Measurements from ENCODE around the gene NDST1.
A peak's percentile ranks its signal among the peaks of the same experiment; 100 is the strongest.
"Not testable (repeated sequence)": the region's sequence is repeated elsewhere in the genome, so short reads cannot be mapped to it uniquely, and the experiment has no call there.

NDST1 gene

DNA sequence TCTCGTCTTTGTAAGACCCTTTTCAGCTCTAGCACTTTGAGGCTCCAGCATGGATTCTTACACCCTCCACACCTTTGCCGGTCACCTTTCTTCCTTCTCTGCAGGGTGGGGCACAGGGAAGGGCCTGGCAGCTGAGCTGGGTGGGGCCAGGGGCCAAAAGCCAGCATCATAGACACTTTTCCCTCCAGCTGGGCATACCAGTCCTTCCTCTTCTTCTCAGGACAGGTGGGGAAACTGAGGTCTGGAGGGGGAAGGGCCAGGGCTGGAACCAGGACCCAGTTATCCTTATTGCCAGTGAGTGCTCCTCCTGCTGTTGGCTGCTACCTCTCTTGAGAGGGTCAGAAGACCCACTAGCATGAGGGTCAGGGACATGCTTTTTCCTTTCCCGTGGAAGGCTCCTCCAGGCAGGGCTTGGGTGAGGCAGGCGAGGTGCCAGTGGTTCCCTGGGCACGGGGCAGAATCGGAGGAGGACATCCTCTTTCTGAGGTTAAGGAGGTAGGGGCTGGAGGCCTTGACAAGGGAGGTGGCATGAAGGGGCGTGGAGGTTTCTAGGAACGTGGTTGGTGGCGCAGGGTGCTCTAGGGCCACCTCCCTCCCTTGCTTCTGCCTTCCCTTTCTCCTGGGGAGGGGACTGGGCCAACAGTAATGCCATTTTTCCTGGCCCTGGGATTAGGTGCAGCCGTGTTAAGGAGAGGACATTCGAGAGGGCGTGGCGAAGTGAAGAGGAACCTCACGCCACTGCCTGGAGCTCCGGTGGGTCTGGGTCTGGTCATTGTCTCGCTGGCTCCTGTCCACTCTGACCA is at the start of gene NDST1:
TSS of gene NDST1 (plus strand) at position 658 of the 803 bp plus-strand sequence. CDS start 13,124 bp downstream, outside the sequence.
- Histone ChIP-seq H3K27ac (ENCODE audit: low read depth, low read length) (no peak within 1 kb of the TSS), H3K36me3 (ENCODE audit: insufficient read depth, low read length) (no peaks in the 10 kb centered on the region), H3K4me3 (ENCODE audit: low read depth, low read length) (no peak within 1 kb of the TSS), H3K27me3 (ENCODE audit: insufficient read depth, low read length) (no peaks in the 10 kb centered on the region), H3K79me2 (ENCODE audit: control insufficient read depth, insufficient read depth, low read length, unreplicated experiment) (peaks cover 89% of the 10 kb centered on the region), H2AFZ (ENCODE audit: low read length, unreplicated experiment) (no peak within 1 kb of the TSS), H3K4me1 (ENCODE audit: control insufficient read depth, insufficient read depth, low read length, unreplicated experiment) (peaks cover 40% of the 10 kb centered on the region)

DNA sequence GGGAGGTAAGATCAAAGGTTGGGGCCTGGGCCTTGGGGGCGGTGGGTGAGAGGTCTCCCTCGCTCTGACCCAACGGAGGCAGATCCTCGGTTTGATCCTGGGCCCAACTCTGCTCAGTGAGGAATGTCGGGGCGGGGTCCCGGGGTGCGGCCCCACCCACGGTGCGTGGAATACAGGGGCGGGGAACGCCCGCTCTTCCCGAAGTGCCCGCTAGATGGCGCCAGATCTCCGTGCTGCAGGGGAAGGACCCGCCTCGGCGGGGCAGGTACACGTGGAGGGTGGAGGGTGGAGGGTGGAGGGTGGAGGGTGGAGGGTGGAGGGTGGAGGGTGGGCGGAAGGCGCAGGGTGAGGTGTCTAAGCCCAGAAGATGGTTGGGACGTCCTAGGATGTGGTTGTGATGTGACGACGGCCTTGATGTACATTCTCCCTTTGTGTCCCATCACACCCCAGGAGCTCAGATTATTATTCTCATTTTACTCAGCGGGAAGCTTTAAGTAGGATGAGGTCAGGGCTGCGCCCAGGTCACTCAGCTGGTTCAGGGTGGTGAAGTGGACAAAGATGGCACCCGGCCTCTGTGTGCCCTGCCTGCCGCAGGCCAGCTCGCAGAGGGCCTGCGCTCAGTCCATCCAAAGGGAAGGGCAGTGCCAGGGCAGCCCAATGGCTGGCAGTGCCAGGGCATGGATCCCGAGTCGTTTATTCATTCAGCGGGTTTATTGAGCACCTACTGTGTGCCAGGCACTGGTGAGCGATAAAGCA is 49.0 kb upstream of the NDST1 start:
- Histone ChIP-seq H3K79me2 (ENCODE audit: control insufficient read depth, insufficient read depth, low read length, unreplicated experiment) (no peaks in the 10 kb centered on the region), H3K4me1 (ENCODE audit: control insufficient read depth, insufficient read depth, low read length, unreplicated experiment) (peaks cover 6% of the 10 kb centered on the region), H2AFZ (ENCODE audit: low read length, unreplicated experiment) (no peak overlapping the region), H3K36me3 (ENCODE audit: insufficient read depth, low read length) (no peaks in the 10 kb centered on the region), H3K27me3 (ENCODE audit: insufficient read depth, low read length) (no peaks in the 10 kb centered on the region), H3K4me3 (ENCODE audit: low read depth, low read length) (peak overlapping the region; percentile 25; the same call in 1 of the 2 replicates), H3K27ac (ENCODE audit: low read depth, low read length) (no peak overlapping the region)

DNA sequence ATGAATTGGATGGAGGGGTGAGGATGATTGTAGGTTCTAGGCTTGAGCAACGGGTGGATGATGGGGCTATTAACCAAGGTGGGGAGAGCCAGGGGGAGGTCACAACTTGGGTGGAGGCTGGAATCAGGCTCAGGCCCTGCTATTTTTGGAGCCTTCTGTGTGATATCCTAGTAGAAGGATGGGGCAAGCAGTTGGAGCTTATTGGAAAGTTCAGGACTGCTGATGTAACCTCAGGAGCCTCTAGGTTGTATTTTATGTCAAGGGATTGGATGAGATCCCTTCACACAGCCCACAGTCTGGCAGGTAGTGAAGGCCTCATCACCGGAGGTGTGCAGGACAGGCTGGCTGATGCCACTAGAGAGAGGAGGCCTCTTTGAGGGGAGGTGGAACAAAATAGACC is 47.1 kb upstream of the NDST1 start:
- Histone ChIP-seq H2AFZ (ENCODE audit: low read length, unreplicated experiment) (no peak overlapping the region), H3K27ac (ENCODE audit: low read depth, low read length) (no peak overlapping the region), H3K4me1 (ENCODE audit: control insufficient read depth, insufficient read depth, low read length, unreplicated experiment) (peaks cover 13% of the 10 kb centered on the region)

DNA sequence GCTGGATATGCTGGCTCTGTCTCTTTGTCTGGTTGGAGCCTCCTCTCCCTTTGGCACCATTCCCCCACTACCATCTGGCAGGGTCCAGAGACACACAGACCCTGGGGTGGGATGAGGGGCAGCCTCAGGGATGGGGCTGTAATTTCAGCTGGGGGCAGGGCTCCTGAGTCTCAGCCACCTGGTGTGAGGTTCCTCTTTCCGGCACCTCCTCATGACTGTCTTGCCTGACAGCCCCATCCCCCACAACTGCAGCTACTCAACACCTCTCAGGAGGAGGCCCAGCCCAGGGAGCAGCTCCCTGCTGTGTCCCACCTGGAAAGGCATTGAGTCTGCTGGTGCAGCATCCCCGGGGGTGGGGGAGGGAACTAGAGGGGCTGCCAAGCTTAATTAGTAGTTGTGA is 46.7 kb upstream of the NDST1 start:
- Histone ChIP-seq H3K4me3 (ENCODE audit: low read depth, low read length) (no peak overlapping the region), H3K4me1 (ENCODE audit: control insufficient read depth, insufficient read depth, low read length, unreplicated experiment) (peaks cover 13% of the 10 kb centered on the region), H3K79me2 (ENCODE audit: control insufficient read depth, insufficient read depth, low read length, unreplicated experiment) (no peaks in the 10 kb centered on the region), H2AFZ (ENCODE audit: low read length, unreplicated experiment) (no peak overlapping the region), H3K36me3 (ENCODE audit: insufficient read depth, low read length) (no peaks in the 10 kb centered on the region), H3K27me3 (ENCODE audit: insufficient read depth, low read length) (no peaks in the 10 kb centered on the region), H3K27ac (ENCODE audit: low read depth, low read length) (no peak overlapping the region)

More for the DNA sequence above, 47.1 kb upstream of the NDST1 start:
- H3K36me3 ChIP-seq (ENCODE audit: insufficient read depth, low read length): no peaks in the 10 kb centered on the region
- no peaks in the 10 kb centered on the region for H3K27me3 ChIP-seq (ENCODE audit: insufficient read depth, low read length)
- H3K79me2 ChIP-seq (ENCODE audit: control insufficient read depth, insufficient read depth, low read length, unreplicated experiment): no peaks in the 10 kb centered on the region
- no peak overlapping the region for H3K4me3 ChIP-seq (ENCODE audit: low read depth, low read length)

DNA sequence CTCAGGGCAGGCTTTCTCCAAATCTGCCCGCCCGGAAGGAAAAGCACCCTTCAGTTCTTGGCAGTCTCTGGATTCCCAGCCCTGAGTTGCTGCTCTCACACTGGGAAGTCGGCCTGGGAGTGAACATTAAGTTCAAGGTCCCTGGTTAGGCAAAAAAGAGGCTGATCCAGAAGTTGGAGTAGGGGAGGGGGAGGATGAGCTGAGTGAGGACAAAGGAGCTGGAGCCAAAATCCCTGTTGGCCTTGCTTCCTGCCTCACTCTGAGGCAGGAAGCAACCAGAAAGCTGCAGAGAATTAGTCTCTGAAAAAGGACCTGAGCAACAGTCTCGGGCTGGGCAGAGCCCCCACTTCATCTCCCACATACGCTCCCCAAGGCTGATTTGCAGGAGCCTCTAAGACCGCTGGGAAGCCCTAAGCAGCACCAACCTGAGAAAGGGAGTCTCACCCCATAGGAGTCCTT is 43.3 kb upstream of the NDST1 start:
- Histone ChIP-seq H3K4me3 (ENCODE audit: low read depth, low read length) (no peak overlapping the region), H3K27me3 (ENCODE audit: insufficient read depth, low read length) (no peaks in the 10 kb centered on the region), H3K4me1 (ENCODE audit: control insufficient read depth, insufficient read depth, low read length, unreplicated experiment) (peaks cover 14% of the 10 kb centered on the region), H3K27ac (ENCODE audit: low read depth, low read length) (no peak overlapping the region), H3K36me3 (ENCODE audit: insufficient read depth, low read length) (no peaks in the 10 kb centered on the region), H2AFZ (ENCODE audit: low read length, unreplicated experiment) (peak overlapping the region; percentile 88), H3K79me2 (ENCODE audit: control insufficient read depth, insufficient read depth, low read length, unreplicated experiment) (no peaks in the 10 kb centered on the region)

DNA sequence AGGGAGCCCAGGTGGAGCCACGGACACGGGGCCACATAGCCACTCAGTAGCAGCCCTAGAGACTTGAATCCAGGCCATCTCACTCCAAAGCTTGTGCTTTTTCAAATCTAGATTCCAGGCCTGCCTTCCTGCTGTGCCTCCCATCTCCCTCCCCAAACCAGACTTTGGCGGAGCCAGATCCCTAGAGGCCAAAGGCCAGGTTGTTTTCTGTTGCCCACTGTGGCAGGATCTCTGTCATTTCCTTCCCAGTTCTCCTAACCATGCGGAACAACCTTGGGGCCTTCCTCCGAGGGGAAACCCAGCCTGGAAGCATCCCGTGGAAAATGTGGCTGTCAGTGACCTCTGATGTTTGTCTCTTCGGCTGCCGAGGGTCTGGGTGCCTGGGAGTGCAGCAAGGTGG is 42.0 kb upstream of the NDST1 start:
- no peak overlapping the region for H3K4me3 ChIP-seq (ENCODE audit: low read depth, low read length)
- H3K36me3 ChIP-seq (ENCODE audit: insufficient read depth, low read length): no peaks in the 10 kb centered on the region
- H3K27me3 ChIP-seq (ENCODE audit: insufficient read depth, low read length): no peaks in the 10 kb centered on the region
- H3K4me1 ChIP-seq (ENCODE audit: control insufficient read depth, insufficient read depth, low read length, unreplicated experiment): peaks cover 13% of the 10 kb centered on the region
- no peaks in the 10 kb centered on the region for H3K79me2 ChIP-seq (ENCODE audit: control insufficient read depth, insufficient read depth, low read length, unreplicated experiment)
- no peak overlapping the region for H3K27ac ChIP-seq (ENCODE audit: low read depth, low read length)
- H2AFZ ChIP-seq (ENCODE audit: low read length, unreplicated experiment): no peak overlapping the region

DNA sequence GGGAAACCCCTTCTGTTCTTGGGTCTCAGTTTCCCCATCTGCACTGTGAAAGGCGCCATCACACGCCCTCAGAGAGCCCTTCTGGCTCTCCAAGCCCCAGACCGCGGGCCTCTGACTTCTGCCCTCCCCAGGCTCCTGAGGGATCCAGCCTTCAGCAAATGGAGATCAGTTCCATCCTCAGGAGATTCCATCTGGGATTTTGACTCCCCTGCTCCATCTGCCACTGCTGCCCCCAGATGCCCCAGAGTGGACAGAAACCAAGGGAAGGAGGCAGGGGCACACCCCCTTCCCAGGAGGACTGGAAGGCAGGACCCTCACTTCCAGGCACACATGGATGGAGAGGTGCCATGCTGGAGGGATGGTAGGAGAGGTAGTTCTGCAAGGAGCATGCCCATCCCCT is 39.7 kb upstream of the NDST1 start:
- Histone ChIP-seq H3K27ac (ENCODE audit: low read depth, low read length) (no peak overlapping the region), H3K4me3 (ENCODE audit: low read depth, low read length) (no peak overlapping the region), H3K36me3 (ENCODE audit: insufficient read depth, low read length) (no peaks in the 10 kb centered on the region), H3K4me1 (ENCODE audit: control insufficient read depth, insufficient read depth, low read length, unreplicated experiment) (peaks cover 24% of the 10 kb centered on the region), H3K27me3 (ENCODE audit: insufficient read depth, low read length) (no peaks in the 10 kb centered on the region), H2AFZ (ENCODE audit: low read length, unreplicated experiment) (no peak overlapping the region), H3K79me2 (ENCODE audit: control insufficient read depth, insufficient read depth, low read length, unreplicated experiment) (no peaks in the 10 kb centered on the region)

DNA sequence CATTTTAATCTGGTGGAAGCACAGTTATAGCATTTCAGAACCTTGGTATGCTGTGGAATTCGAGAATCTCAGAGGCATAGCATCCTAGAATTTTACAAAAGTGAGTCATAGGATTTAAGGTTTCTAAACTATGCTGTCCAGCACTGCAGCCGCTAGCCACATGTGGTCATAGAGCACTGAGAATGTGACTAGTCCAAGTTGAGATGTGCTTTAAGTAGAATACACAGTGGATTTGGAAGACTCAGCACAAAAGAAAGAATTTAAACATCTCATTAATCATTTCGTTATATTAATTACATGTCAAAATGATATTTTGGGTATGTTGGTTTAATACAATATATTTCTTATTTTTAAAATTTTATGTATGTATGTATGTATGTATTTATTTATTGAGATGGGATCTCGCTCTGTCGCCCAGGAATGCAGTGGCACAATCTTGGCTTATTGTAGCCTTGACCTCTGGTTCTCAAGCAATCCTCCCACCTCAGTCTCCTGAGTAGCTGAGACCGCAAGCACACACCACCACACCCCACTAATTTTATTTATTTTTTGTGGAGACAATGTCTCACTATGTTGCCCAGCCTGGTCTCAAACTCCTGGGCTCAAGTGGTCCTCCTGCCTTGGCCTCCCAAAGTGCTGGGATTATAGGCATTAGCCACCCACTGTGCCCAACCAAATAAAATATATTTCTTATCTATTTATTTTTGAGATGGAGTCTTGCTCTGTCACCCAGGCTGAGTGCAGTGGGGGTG is 38.0 kb upstream of the NDST1 start:
- peak overlapping the region; percentile 63 for H3K27ac ChIP-seq (ENCODE audit: low read depth, low read length)

DNA sequence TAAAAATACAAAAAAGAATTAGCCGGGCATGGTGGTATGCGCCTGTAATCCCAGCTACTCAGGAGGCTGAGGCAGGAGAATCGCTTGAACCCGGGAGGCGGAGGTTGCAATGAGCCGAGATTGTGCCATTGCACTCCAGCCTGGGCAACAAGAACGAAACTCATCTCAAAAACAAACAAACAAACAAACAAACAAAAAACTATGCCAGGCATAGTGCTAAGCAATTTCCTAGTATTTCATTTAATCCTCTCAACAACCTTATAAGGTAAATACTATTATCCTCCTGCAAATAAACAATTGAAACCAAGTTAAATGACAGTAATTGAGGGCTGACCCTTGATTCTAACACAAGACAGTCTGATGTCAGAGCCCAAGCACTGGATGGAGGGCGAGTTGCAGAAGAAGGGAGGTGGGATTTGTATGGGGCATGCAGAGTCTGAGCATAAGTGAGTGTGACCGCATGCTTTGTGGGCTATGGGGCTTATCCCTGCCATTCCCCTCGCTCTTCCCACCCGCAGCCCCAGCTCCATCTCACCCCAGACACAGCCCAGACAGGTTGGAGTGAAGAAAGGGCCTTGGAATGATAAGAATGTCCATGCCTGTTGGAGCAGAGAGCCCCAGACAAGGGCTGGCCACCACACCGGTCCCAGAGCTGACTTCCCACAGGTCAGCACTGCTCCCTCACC is 34.1 kb upstream of the NDST1 start:
- H3K36me3 ChIP-seq (ENCODE audit: insufficient read depth, low read length): no peaks in the 10 kb centered on the region
- no peak overlapping the region for H2AFZ ChIP-seq (ENCODE audit: low read length, unreplicated experiment)
- peak overlapping the region; percentile 79; the same call in 1 of the 2 replicates for H3K27ac ChIP-seq (ENCODE audit: low read depth, low read length)
- H3K4me3 ChIP-seq (ENCODE audit: low read depth, low read length): no peak overlapping the region
- no peaks in the 10 kb centered on the region for H3K79me2 ChIP-seq (ENCODE audit: control insufficient read depth, insufficient read depth, low read length, unreplicated experiment)
- no peaks in the 10 kb centered on the region for H3K27me3 ChIP-seq (ENCODE audit: insufficient read depth, low read length)
- peaks cover 33% of the 10 kb centered on the region for H3K4me1 ChIP-seq (ENCODE audit: control insufficient read depth, insufficient read depth, low read length, unreplicated experiment)

More for the DNA sequence above, 38.0 kb upstream of the NDST1 start:
- no peaks in the 10 kb centered on the region for H3K79me2 ChIP-seq (ENCODE audit: control insufficient read depth, insufficient read depth, low read length, unreplicated experiment)
- peaks cover 29% of the 10 kb centered on the region for H3K4me1 ChIP-seq (ENCODE audit: control insufficient read depth, insufficient read depth, low read length, unreplicated experiment)
- H3K36me3 ChIP-seq (ENCODE audit: insufficient read depth, low read length): no peaks in the 10 kb centered on the region
- no peak overlapping the region for H2AFZ ChIP-seq (ENCODE audit: low read length, unreplicated experiment)
- no peak overlapping the region for H3K4me3 ChIP-seq (ENCODE audit: low read depth, low read length)
- no peaks in the 10 kb centered on the region for H3K27me3 ChIP-seq (ENCODE audit: insufficient read depth, low read length)

DNA sequence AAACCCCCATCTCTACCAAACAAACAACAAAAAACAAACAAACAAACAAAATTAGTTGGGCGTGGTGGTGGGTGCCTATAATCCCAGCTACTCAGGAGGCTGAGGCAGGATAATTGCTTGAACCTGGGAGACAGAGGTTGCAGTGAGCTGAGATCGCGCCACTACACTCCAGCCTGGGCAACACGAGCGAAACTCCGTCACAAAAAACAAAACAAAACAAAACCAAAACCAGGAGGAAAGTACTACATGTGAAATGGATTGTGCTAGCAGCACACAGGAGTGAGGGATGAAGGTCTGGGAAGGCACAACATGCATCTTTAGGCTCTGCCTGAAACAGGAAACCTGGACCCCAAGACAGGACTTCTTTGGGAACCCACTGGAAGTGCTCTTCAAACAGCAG is 31.4 kb upstream of the NDST1 start:
- H3K27me3 ChIP-seq (ENCODE audit: insufficient read depth, low read length); H3K27ac ChIP-seq (ENCODE audit: low read depth, low read length); H3K4me3 ChIP-seq (ENCODE audit: low read depth, low read length); H3K36me3 ChIP-seq (ENCODE audit: insufficient read depth, low read length); H2AFZ ChIP-seq (ENCODE audit: low read length, unreplicated experiment); H3K79me2 ChIP-seq (ENCODE audit: control insufficient read depth, insufficient read depth, low read length, unreplicated experiment): not testable (repeated sequence)
- H3K4me1 ChIP-seq (ENCODE audit: control insufficient read depth, insufficient read depth, low read length, unreplicated experiment): peaks cover 29% of the 10 kb centered on the region

Measured in ACC112 (cell line).